NCI-H446 treated with DMSO at 0.1 percent for 48 hours (cell line): ENCODE results near the gene UNC93B1.

Experiments
- DNase-seq: peaks from one replicate; lab custom pipeline; 2025; lab: John Stamatoyannopoulos, UW

The UNC93B1 gene

GRCh38 chr11:68022531-68022930 lies 18.6 kb upstream of the UNC93B1 start:
- DNase-seq, result no peak

- DNase-seq, result no peak
These were observed 17.4 kb upstream of the UNC93B1 start for GRCh38 chr11:68021167-68021787.

GRCh38 chr11:68020575-68020974 lies 16.7 kb upstream of the UNC93B1 start:
- DNase-seq, result no peak

- DNase-seq, result no peak
These were observed 15.6 kb upstream of the UNC93B1 start for GRCh38 chr11:68019486-68019885.

GRCh38 chr11:68018730-68019190 lies 14.9 kb upstream of the UNC93B1 start:
- DNase-seq, result no peak

GRCh38 chr11:68017980-68018729 lies 14.3 kb upstream of the UNC93B1 start:
- DNase-seq, result no peak

GRCh38 chr11:68016904-68017817 lies 13.3 kb upstream of the UNC93B1 start:
- DNase-seq, result no peak

- no peak for DNase-seq
These were observed 12.4 kb upstream of the UNC93B1 start for GRCh38 chr11:68016161-68016903.

- DNase-seq, result no peak
These were observed 11.6 kb upstream of the UNC93B1 start for GRCh38 chr11:68015467-68015866.

- no peak for DNase-seq
These were observed 11.1 kb upstream of the UNC93B1 start for GRCh38 chr11:68014947-68015447.

GRCh38 chr11:68014157-68014946 lies 10.5 kb upstream of the UNC93B1 start:
- no peak for DNase-seq

GRCh38 chr11:68013611-68014156 lies 9.8 kb upstream of the UNC93B1 start:
- no peak for DNase-seq

GRCh38 chr11:68012843-68013610 lies 9.1 kb upstream of the UNC93B1 start:
- no peak for DNase-seq

GRCh38 chr11:68012044-68012842 lies 8.3 kb upstream of the UNC93B1 start:
- DNase-seq, result no peak

GRCh38 chr11:68011051-68011943 lies 7.4 kb upstream of the UNC93B1 start:
- DNase-seq, result no peak

- no peak for DNase-seq
These were observed 6.5 kb upstream of the UNC93B1 start, which contains the start of gene ALDH3B1 for GRCh38 chr11:68010090-68011041. Gene ALDH3B1, plus strand, starts transcription at chr11:68010327. Its CDS starts 4,971 bp downstream, at chr11:68015298.
